ENCODE results near the gene CLSTN2.

The CLSTN2 gene

DNA sequence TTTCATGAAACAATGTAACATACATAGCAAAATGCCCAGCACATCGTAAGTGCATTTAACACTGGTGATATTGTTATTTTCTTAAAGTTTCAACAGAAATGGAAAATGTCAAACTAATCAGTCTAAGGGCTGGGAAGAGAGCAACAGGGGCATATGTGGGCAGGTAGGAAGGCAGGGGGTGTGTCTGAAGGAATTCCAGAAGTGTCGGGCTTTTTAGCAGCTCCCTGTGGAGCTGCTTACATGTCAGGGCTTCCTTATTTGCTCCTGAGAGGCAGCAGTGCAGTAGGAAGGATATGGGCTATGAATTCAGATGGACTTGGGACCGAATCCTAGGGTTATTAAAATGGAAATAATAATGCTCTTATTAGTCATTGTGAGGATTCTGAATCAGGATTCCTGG is 311.6 kb downstream of the CLSTN2 start:
- DNase-seq: no peak

DNA sequence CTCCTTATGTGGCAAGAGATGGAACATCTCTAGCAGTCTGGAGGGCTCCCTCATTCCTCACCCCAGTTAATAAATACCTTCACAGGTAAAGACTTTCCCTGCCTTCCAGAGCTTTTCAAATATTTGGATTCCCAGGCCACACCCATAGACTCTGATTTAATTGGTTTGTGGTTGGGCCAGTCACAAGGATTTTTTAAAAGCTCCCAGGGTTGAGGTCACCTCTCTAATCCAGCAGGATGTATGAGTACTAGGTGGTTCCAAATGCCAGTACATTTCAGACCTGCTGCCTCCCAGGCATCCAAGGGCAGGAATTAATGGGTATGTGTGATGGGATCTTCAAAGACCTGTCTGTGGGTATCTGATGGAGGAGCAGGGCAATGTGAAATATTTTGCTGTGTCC is 312.8 kb downstream of the CLSTN2 start:
- no peak for DNase-seq

DNA sequence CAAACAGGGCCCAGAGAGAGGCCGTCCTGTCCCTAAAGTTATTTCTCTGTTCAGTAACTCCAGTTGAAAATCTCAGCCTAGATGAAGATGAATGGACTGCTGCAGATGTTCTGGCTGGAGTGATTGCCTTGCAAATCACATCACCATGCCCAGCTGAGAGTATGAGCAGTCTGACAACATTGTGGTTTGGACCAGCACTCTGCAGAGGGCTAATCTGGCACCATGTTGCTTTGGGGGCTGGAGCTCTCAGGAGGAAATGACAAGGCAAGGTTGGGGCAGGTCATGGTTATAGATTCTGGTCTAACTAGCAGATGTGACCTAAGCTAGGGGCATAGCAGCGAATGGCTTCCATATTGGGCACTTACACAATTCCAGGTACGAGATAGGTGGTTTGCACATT is 314.2 kb downstream of the CLSTN2 start:
- no peak for DNase-seq

DNA sequence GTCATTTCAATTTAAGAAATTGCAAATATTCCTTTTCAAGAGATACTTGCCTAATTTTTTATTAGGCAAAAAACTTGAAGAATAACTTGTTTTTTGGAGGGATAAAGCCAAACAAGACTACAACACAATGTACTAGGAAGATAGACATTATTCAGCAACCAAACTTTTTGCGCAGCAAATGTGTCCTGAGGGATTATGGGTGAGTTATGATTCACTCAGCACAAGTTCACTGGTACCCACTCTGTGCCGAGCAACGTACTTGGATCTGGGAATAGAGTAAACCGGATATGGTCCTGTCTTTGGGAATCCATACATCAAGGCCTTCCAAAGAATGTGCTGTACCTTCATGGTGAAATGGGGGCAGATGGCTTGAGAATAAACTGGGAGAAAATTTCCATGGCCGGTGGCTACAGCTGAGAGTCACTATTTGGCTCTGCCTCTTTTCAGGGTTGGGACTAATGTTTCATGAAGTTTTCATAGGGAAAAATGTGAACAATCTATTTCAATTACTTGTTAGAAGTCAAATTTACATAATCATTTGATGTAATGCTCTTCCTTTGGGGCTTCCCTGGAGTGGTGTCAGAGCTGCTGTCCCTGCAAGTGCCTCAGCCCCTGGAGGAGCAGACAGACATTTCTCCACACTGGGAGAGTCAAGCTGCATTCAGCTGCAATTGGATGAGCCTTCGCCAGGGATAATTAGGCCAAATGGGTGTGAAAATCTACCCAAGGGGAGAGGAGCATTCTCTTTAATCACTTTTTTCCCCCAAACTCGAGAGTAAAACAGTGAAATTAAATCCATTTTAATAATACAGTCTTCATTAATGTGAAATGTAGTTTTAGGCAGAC is 315.2 kb downstream of the CLSTN2 start:
- DNase-seq: no peak

GRCh38 chr3:140250945-140251344 is 316.0 kb downstream of the CLSTN2 start:
- no peak for DNase-seq

- DNase-seq: no peak
Measured at GRCh38 chr3:140251678-140252077, 316.7 kb downstream of the CLSTN2 start.

DNA sequence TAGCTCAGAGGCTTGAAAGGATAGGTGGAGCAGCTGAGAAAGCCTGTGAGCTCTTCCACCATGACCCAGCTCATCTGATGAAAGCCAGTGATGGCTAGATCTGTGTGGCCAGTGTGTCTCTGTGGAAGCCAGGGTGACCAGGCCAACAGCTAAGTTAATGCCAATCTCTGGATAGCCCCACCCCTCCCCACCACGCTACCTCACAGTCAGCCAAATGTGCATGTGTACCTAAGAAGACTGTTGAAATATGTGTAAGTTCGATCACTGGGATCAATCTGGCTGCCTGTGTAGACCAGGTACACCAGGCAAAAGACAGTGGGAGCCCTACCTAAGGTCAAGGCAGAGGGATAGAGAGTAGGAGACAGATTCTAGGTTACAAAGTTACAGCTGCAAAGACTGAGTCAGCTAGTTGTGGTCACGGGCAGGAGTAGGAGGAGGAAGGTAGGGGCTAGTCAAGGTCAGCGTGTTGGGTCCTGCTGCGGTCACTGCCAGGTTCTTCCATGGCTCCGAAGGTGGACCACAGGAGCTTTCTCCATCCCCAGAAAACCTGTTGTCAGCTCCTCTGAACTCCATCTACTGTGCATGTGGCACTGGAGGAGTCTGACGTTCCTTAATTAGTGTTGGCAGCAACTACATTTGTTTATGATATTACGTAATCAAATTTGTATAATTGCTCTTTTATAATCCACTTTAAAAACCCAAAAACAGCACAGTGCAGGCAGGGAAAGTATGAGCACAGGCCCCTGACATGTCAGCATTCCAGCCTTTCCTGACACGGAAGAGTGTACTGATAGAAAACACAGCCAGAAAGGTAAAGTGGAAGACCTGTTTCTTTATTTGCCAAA is 318.0 kb downstream of the CLSTN2 start:
- DNase-seq: no peak

- DNase-seq: no peak
Measured at GRCh38 chr3:140258222-140258724, 323.3 kb downstream of the CLSTN2 start.

DNA sequence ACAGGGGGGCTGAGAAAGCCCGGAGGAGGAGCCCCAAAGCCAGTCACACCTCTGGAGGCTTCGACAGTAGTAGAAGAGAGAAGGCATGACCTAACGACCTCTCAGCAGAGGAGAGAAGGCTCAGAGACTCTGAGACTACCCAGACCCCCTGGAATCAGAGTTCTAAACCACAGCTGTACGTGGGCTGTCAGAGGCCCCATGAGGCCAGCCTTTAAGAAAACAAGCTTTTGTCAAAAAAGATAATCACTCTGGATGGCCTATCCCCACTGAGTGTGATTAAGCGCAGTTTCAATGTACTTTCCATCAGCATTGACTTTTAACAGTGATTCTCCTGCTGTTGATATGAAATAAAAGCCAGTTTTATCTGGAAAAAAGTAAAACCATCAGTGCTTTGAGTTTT is 330.3 kb downstream of the CLSTN2 start:
- no peak for DNase-seq

DNA sequence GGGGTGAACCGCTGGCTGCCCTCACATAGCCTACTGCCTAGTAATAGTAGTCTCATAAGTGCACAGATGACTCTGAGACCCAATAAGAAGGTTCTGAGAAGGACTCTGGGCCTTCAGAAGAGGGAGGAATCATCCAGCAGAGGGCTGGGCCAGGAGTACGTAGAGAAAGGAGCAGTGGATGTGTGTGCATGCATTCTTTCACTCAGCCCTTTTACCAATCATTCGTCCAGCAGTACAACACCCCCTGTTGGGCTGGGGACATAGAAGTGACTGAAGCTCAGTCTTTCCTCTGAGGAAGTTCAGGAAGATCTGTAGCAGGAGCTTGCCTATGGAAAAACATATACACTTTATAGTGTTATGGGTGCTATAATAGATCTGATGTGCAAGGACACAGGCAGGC is 333.1 kb downstream of the CLSTN2 start:
- no peak for DNase-seq

DNA sequence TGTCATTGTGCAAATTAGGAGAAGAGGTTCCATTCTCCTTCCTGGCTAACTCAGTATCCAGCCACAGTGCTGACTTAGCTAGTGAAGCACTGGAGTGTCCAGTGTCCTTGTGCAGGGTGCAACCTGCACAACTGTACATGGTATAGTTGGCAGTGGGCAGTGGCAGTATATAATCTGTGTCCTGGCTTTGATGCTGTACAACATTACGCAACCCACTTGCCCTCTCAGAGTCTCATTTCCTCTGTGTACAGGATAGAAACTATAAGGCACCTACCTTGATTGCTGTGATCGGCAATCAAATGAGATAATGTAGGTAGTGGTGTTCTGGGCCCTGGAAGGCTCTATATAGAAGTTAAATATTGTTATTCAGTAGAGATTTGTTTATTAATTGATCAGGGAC is 333.6 kb downstream of the CLSTN2 start:
- DNase-seq: no peak

GRCh38 chr3:140270329-140270728 is 335.3 kb downstream of the CLSTN2 start:
- no peak for DNase-seq

GRCh38 chr3:140273542-140274195 is 338.7 kb downstream of the CLSTN2 start:
- DNase-seq: no peak

GRCh38 chr3:140274429-140274828 is 339.4 kb downstream of the CLSTN2 start:
- DNase-seq: no peak

DNA sequence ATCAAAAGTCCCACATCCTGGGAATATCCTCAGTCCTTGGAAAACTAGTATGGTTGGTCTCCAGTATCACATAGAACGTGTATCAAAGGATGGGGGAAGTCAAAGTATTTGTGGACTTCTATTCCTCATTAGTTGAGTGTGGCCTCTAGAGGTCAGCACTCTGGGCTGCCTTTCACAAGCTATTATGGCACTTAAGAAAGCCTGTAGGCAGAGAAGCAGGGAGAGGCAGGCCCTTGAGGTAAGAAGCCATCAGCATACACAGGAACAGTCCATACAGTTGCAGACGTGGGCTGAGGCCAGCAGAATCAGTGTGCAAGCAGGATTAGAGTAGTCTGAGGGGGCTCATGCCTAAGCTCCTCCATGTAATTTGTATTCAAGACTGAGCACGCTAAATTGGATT is 341.7 kb downstream of the CLSTN2 start:
- DNase-seq: no peak

DNA sequence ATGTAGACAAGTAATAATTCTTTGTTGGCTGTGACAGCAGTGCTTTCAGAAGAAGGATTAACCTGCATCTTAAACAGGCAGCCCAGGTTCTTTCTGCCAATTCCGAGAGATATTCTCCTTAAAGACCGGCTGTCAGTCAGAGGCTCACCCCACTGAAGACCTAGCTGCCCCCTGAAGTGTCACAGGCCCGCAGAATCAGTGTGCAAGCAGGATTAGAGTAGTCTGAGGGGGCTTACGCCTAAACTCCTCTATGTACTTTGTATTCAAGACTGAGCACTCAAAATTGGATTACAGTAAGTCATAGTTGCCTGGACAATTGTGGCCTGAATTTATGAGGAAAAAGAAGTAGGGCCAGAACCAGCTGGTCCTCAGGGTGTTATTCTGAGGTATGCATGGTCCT is 342.9 kb downstream of the CLSTN2 start:
- DNase-seq: no peak

DNA sequence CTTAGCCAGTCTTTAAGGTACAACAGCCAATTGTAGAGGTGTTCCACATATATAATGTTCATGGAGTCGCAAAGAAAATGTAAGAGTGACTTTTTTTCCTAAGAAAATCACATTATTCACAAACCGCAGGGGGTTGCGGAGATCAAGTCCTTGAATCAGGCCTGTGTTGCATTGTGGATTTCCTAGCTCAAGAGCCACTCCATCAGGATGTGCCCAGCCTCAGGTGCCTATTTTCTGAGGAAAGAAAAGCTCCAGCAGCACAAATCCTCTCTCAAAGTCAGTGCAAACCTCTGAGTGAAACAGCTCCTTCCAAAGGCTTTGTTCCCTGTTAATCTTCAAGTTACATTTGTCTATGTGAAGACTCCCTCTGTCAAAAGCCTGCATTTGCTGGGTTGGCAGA is 349.4 kb downstream of the CLSTN2 start:
- DNase-seq: no peak

GRCh38 chr3:140285380-140285779 is 350.4 kb downstream of the CLSTN2 start:
- no peak for DNase-seq

GRCh38 chr3:140288595-140288994 is 353.6 kb downstream of the CLSTN2 start:
- DNase-seq: no peak

GRCh38 chr3:140290105-140290504 is 355.1 kb downstream of the CLSTN2 start:
- no peak for DNase-seq

- no peak for DNase-seq
Measured at GRCh38 chr3:140292170-140292569, 357.2 kb downstream of the CLSTN2 start.

DNA sequence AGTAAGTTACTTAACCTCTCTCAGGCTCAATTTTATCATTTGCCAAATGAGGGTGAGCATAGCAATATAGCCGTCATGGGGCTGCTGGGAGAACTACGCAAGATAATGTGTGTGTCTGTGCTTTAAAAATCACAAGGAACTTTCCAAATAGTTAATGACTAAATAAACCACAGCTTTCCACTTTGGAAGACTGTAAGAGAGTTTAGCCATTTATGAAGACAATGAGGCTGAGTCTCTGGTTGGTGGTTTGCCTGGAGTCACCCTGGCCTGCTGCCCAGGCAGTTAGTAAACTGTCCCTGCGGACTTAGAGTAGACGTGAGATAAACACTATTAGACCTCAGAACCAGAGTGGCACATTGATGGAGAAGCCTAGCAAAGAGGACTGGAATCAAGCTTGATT is 357.7 kb downstream of the CLSTN2 start:
- no peak for DNase-seq

- no peak for DNase-seq
Measured at GRCh38 chr3:140294058-140294457, 359.1 kb downstream of the CLSTN2 start.

Data from activated gamma-delta T cell treated with Interleukin-2 at 50 U/mL for 16 hours (primary cell).